GM18499 (cell line): ENCODE results near the gene CFAP61.

Source experiments
- ATAC-seq: cut with Tn5 transposase; IDR thresholded peaks from one replicate; pipeline ENCODE4 v1.9.1; 2021; ENCODE audit warnings: moderate number of reproducible peaks; ENCODE audit not compliant: insufficient read depth, unreplicated experiment

The CFAP61 gene

GRCh38 chr20:20407891-20408805 is 355.8 kb downstream of the CFAP61 start:
- no peak for ATAC-seq

DNA sequence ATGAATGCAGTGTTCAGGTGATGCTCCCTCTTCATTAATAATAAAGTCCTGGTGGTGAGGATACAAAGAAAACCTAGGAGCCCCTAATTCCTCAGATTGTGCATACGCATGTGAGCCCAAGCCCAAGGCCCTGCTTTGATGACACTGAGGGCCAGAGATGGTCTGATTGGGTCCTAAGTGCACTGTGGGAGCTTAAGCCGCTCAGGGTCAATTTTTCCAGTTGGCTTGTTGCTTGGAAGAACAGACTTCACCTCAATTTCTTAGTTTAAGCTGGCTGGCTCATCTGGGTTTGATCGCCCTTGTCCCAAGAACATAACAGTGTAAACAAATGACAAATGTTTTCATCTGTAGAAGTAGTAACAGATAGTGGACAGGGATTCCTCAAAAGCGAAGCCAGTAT is 357.0 kb downstream of the CFAP61 start:
- no peak for ATAC-seq
